GM10266 (cell line): ENCODE data around the gene SYNC.
"Not testable (repeated sequence)": the region's sequence is repeated elsewhere in the genome, so short reads cannot be mapped to it uniquely, and the experiment has no call there.

Experiments
- DNase-seq: peaks from one replicate; pipeline ENCODE4 v3.0.0; 2012; ENCODE audit errors: extremely low spot score
- CTCF ChIP-seq: IDR thresholded peaks from 2 replicates; pipeline ENCODE4 v1.5.1; 2012; ENCODE audit warnings: mild to moderate bottlenecking, low read depth; ENCODE audit not compliant: control insufficient read depth, insufficient read depth; ENCODE audit errors: missing control alignments

Gene SYNC

GRCh38 chr1:32701421-32701911 is 1.1 kb downstream of the SYNC start:
- no peak for TF ChIP-seq CTCF
- no peak for DNase-seq

- not testable (repeated sequence) for DNase-seq
Measured at GRCh38 chr1:32696996-32697395, 5.6 kb downstream of the SYNC start.

GRCh38 chr1:32696041-32696440 is 6.5 kb downstream of the SYNC start:
- no peak for TF ChIP-seq CTCF

GRCh38 chr1:32695098-32695904 is 7.3 kb downstream of the SYNC start:
- no peak for TF ChIP-seq CTCF
- no peak for DNase-seq

More at GRCh38 chr1:32696041-32696440, 6.5 kb downstream of the SYNC start:
- no peak for DNase-seq

GRCh38 chr1:32693455-32694174 is 9.0 kb downstream of the SYNC start:
- DNase-seq: no peak
- TF ChIP-seq CTCF: no peak

- DNase-seq: no peak
- TF ChIP-seq CTCF: no peak
Measured at GRCh38 chr1:32686387-32686786, 16.2 kb downstream of the SYNC start.

- no peak for DNase-seq
- no peak for TF ChIP-seq CTCF
Measured at GRCh38 chr1:32685498-32685897, 17.1 kb downstream of the SYNC start.
